UCSD-AML1 (cell line): ENCODE results near the gene PEX16.
"Not testable (repeated sequence)": the region's sequence is repeated elsewhere in the genome, so short reads cannot be mapped to it uniquely, and the experiment has no call there.

Experiments
- DNase-seq: peaks from one replicate; lab custom pipeline; 2025; ENCODE audit not compliant: unreplicated experiment; lab: John Stamatoyannopoulos, UW

The PEX16 gene

GRCh38 chr11:45918962-45919675 lies 1.4 kb upstream of the PEX16 start:
- no peak for DNase-seq

- peak; percentile 81 for DNase-seq
Measured at GRCh38 chr11:45918331-45918941, 759 bp upstream of the PEX16 start.

- DNase-seq = no peak
Measured at GRCh38 chr11:45917286-45917622, 423 bp downstream of the PEX16 start.

- DNase-seq = no peak
Measured at GRCh38 chr11:45915446-45915845, 2.2 kb downstream of the PEX16 start.

- DNase-seq = no peak
Measured at GRCh38 chr11:45913942-45914635, 3.6 kb downstream of the PEX16 start.

- DNase-seq = no peak
Measured at GRCh38 chr11:45913514-45913913, 4.2 kb downstream of the PEX16 start.

GRCh38 chr11:45910623-45911022 lies 7.1 kb downstream of the PEX16 start:
- DNase-seq = no peak

- DNase-seq = no peak
Measured at GRCh38 chr11:45909594-45910475, 7.8 kb downstream of the PEX16 start.

GRCh38 chr11:45907911-45908370 lies 9.7 kb downstream of the PEX16 start:
- no peak for DNase-seq

- DNase-seq = no peak
Measured at GRCh38 chr11:45906965-45907611, 10.6 kb downstream of the PEX16 start, which contains the start of gene FREY1. FREY1 (minus strand) TSS chr11:45907271; CDS start chr11:45907245, 26 bp downstream.

GRCh38 chr11:45906096-45906682 lies 11.5 kb downstream of the PEX16 start:
- DNase-seq = peak; percentile 41

- DNase-seq = not testable (repeated sequence)
Measured at GRCh38 chr11:45905576-45905975, 12.1 kb downstream of the PEX16 start.

GRCh38 chr11:45905095-45905494 lies 12.6 kb downstream of the PEX16 start:
- no peak for DNase-seq

GRCh38 chr11:45904309-45904915 lies 13.3 kb downstream of the PEX16 start:
- DNase-seq = no peak

GRCh38 chr11:45902452-45903380 lies 15.0 kb downstream of the PEX16 start:
- no peak for DNase-seq

- DNase-seq = no peak
Measured at GRCh38 chr11:45901626-45902025, 16.1 kb downstream of the PEX16 start.

GRCh38 chr11:45900916-45901617 lies 16.6 kb downstream of the PEX16 start:
- no peak for DNase-seq

- not testable (repeated sequence) for DNase-seq
Measured at GRCh38 chr11:45900175-45900800, 17.4 kb downstream of the PEX16 start.
